ENCODE results near the gene PIAS1. TPM values are rescaled to one million over a fixed set of nuclear protein-coding genes. Genes with fewer than 3 reads are reported as not detected.
A peak's percentile ranks its signal among the peaks of the same experiment; 100 is the strongest.

PIAS1 gene
- total and polyA plus RNA-seq, 9 of the 15 experiments (the other 6 are each of a cell fraction or from before 2014, with no cell fraction given) = 18.0 to 59.1 (median 28.5) TPM

DNA sequence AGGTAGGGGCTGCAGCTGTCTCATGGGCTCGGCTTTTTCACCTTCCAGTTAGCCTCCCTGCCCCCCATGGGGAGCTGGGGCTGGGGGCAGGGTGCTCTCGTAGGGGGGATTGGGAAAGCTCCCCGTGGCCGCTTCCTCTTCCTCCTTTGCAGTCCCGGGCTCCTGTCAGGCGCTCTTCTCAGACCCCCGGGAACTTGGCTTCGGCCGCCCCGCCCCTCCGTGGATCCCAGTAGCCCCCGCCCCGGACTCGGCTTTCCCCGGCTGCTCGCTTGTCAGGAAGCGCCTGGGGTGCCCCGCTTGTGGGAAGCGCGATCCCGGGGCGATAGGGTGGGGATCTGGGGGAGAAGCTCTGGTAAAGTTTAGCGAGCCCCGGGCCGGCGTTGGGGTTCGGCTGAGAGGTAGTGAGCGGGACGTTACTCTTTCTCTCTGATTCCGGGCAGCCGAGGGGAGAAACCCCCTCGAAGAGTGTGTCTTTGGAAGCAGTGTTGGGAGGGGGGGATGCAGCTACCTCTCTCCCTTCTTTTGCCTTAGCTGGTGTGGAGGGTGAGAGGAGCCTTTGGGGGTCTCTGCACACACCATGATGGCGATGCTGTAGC, 611 bp downstream of the PIAS1 start (continued):
- TF ChIP-seq ZBTB7A (IDR thresholded peaks at IDR 0.05; ENCODE audit: borderline replicate concordance, control insufficient read depth, low read depth, low read length) (peak; percentile 62; the same call in 1 of the 2 replicates), HDAC1 (IDR thresholded peaks at IDR 0.05) (peak in 1 of 2 experiments; percentile 41; a peak in 1 of 4 replicates), ARNT (IDR thresholded peaks at IDR 0.05) (no peak), E2F5 (CRISPR knock-in tag; IDR thresholded peaks at IDR 0.05) (no peak), NFYB (IDR thresholded peaks at IDR 0.05; ENCODE audit: extremely low read depth, insufficient read length) (no peak), ZNF23 (CRISPR knock-in tag; IDR thresholded peaks at IDR 0.05) (no peak), MBD1 (CRISPR knock-in tag; IDR thresholded peaks at IDR 0.05) (no peak), ZNF778 (CRISPR knock-in tag; IDR thresholded peaks at IDR 0.05) (no peak), YBX1 (IDR thresholded peaks at IDR 0.05) (no peak), STAT5A (IDR thresholded peaks at IDR 0.05; ENCODE audit: borderline replicate concordance, low read length) (no peak), ZNF57 (CRISPR knock-in tag; IDR thresholded peaks at IDR 0.05) (no peak), NELFE (IDR thresholded peaks at IDR 0.05; ENCODE audit: insufficient read depth, insufficient read length) (no peak), SP1 (CRISPR knock-in tag; IDR thresholded peaks at IDR 0.05) (no peak), CBX8 (IDR thresholded peaks at IDR 0.05; ENCODE audit: borderline replicate concordance, extremely low read depth, low read depth, low read length, poor library complexity, severe bottlenecking) (no peak), TCF7 (IDR thresholded peaks at IDR 0.05; ENCODE audit: borderline replicate concordance) (no peak), NFIC (IDR thresholded peaks at IDR 0.05) (no peak), MAZ (CRISPR knock-in tag; conservative IDR thresholded peaks at IDR 0.05 in 1 of 2, IDR thresholded peaks at IDR 0.05 in 1 of 2) (peak in 1 of 2 experiments; percentile 28; a peak in 1 of 4 replicates), ETV6 (IDR thresholded peaks at IDR 0.05; ENCODE audit: borderline replicate concordance in 1 of 2, low read depth in 2 of 2, low read length in 1 of 2) (no peak), ETV6 (CRISPR knock-in tag; IDR thresholded peaks at IDR 0.05; ENCODE audit: borderline replicate concordance) (no peak), HNRNPUL1 (IDR thresholded peaks at IDR 0.05; ENCODE audit: low read length) (no peak), HNRNPH1 (optimal IDR thresholded peaks at IDR 0.05; ENCODE audit: low read depth, low read length) (no peak), SMARCA4 (IDR thresholded peaks at IDR 0.05) (no peak), CHD4 (IDR thresholded peaks at IDR 0.05; ENCODE audit: insufficient read depth, insufficient replicate concordance, low read depth, low read length, poor library complexity, severe bottlenecking) (no peak)
- TF ChIP-seq, protein P1, sequence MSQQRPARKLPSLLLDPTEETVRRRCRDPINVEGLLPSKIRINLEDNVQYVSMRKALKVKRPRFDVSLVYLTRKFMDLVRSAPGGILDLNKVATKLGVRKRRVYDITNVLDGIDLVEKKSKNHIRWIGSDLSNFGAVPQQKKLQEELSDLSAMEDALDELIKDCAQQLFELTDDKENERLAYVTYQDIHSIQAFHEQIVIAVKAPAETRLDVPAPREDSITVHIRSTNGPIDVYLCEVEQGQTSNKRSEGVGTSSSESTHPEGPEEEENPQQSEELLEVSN (IDR thresholded peaks at IDR 0.05; ENCODE audit: borderline replicate concordance in 1 of 2, extremely low read depth in 1 of 2, insufficient read depth in 1 of 2, insufficient read length in 1 of 2, low read depth in 1 of 2, low read length in 1 of 2, poor library complexity in 1 of 2, severe bottlenecking in 1 of 2) = no peak

All from K562 (cell line).